A549 (cell line): Measurements from ENCODE around the gene EPS15. TPM values are rescaled to one million over a fixed set of nuclear protein-coding genes. Genes with fewer than 3 reads are reported as not detected.
"Not testable (repeated sequence)": the region's sequence is repeated elsewhere in the genome, so short reads cannot be mapped to it uniquely, and the experiment has no call there.

Source experiments
- ATAC-seq, 2 experiments: fragments of 200-7000 bp in 1 of 2; fragments of >200 bp in 1 of 2; cut with Nextera tagmentation in 1 of 2; cut with Tn5 transposase in 1 of 2; 3 replicates each; pipeline versions ENCODE4 v1.8.0 to v1.9.1; 2018 to 2020; ENCODE audit warnings: mild to moderate bottlenecking in 1 of 2, moderate library complexity in 1 of 2
- CTCF ChIA-PET: fragments of 300-600 bp; sonication (Branson Sonifier 250); formaldehyde crosslinking; extraction: SDS; loops from one replicate; lab custom pipeline; 2021; ENCODE audit warnings: antibody characterized with exemption, inconsistent platforms; lab: Yijun Ruan, JAX
- POLR2A ChIA-PET: fragments of 350-600 bp; formaldehyde crosslinking; extraction: SDS; loops from one replicate; lab custom pipeline; 2021; ENCODE audit warnings: antibody characterized with exemption, inconsistent platforms; lab: Yijun Ruan, JAX
- DNase-seq, 2 experiments: peaks; one replicate each; pipeline versions ENCODE4 v3.0.0 to v3.0.0-alpha.2; 2011 to 2016; ENCODE audit warnings: low read depth in 1 of 2, low spot score in 1 of 2
- FAIRE-seq: peaks from 2 replicates; lab custom pipeline; 2011; peaks lifted over from hg19 to GRCh38; lab: Jason Lieb, UNC
- H3K27ac ChIP-seq, 2 experiments: fragments of >200 bp; sonication (Bioruptor Twin); formaldehyde crosslinking; 3 replicates each; pipeline ENCODE4 v1.5.1; 2016 to 2017
- H3K4me1 ChIP-seq: fragments of >200 bp; sonication (Bioruptor Twin); formaldehyde crosslinking; 3 replicates; pipeline ENCODE4 v1.6.1; 2016
- H3K4me2 ChIP-seq: fragments of >200 bp; sonication (Bioruptor Twin); formaldehyde crosslinking; 3 replicates; pipeline ENCODE4 v1.6.1; 2016
- H3K4me3 ChIP-seq: fragments of >200 bp; sonication (Bioruptor Twin); formaldehyde crosslinking; 3 replicates; pipeline ENCODE4 v1.5.1; 2016
- H3K9me3 ChIP-seq: fragments of >200 bp; sonication (Bioruptor Twin); formaldehyde crosslinking; 3 replicates; pipeline ENCODE4 v1.6.1; 2016
- BHLHE40 ChIP-seq: IDR thresholded peaks from 2 replicates; pipeline ENCODE4 v1.6.1; 2012; ENCODE audit warnings: low read depth, low read length, inconsistent platforms
- CEBPB ChIP-seq, 2 experiments: fragments of >200 bp in 1 of 2; sonication (Bioruptor Twin) in 1 of 2; formaldehyde crosslinking in 1 of 2; IDR thresholded peaks; 2 replicates each; pipeline ENCODE4 v1.6.1; 2012 to 2016
- EHMT2 ChIP-seq: fragments of 200-600 bp; sonication (generic); IDR thresholded peaks from 2 replicates; pipeline ENCODE4 v1.6.1; 2016; ENCODE audit warnings: antibody characterized with exemption, low read depth, mild to moderate bottlenecking, moderate library complexity
- ELK1 ChIP-seq: fragments of 150-350 bp; IDR thresholded peaks from 2 replicates; pipeline ENCODE4 v1.6.1; 2014; ENCODE audit warnings: low read depth, mild to moderate bottlenecking, low read length
- FOSL2 ChIP-seq, 2 experiments: fragments of 450-650 bp in 1 of 2; fragments of >200 bp in 1 of 2; sonication (Bioruptor Twin) in 1 of 2; formaldehyde crosslinking; IDR thresholded peaks; 2 replicates each; pipeline versions ENCODE4 v1.5.0 to v1.6.1; 2016 to 2020; ENCODE audit warnings: mild to moderate bottlenecking in 1 of 2, moderate library complexity in 1 of 2
- FOXS1 ChIP-seq: fragments of 250-450 bp; sonication (Bioruptor Pico); IDR thresholded peaks from 2 replicates; pipeline ENCODE4 v1.5.0; 2020; ENCODE audit warnings: mild to moderate bottlenecking, moderate library complexity
- JUN ChIP-seq, 2 experiments: fragments of >200 bp; sonication (Bioruptor Twin); formaldehyde crosslinking; IDR thresholded peaks; 2 replicates in 1 of 2; 3 replicates in 1 of 2; pipeline ENCODE4 v1.6.1; 2016 to 2017
- MAFK ChIP-seq: fragments of 450-650 bp; IDR thresholded peaks from 2 replicates; pipeline ENCODE4 v1.6.1; 2014; ENCODE audit not compliant: partially characterized antibody
- MYC ChIP-seq: IDR thresholded peaks from 2 replicates; pipeline ENCODE4 v1.6.1; 2012; ENCODE audit warnings: mild to moderate bottlenecking, inconsistent platforms, low read length, improper control_type of control experiment, borderline replicate concordance
- NFE2L2 ChIP-seq: fragments of 150-350 bp; conservative IDR thresholded peaks from 2 replicates; pipeline ENCODE4 v1.6.1; 2014; ENCODE audit warnings: low read length
- NR3C1 ChIP-seq: fragments of >200 bp; sonication (Bioruptor Twin); formaldehyde crosslinking; IDR thresholded peaks from 3 replicates; pipeline ENCODE4 v1.6.1; 2017
- PHF8 ChIP-seq: fragments of 200-600 bp; sonication (generic); IDR thresholded peaks from 2 replicates; pipeline ENCODE4 v1.6.1; 2016; ENCODE audit warnings: low read depth, mild to moderate bottlenecking, antibody characterized with exemption, moderate library complexity, borderline replicate concordance
- RNF2 ChIP-seq: fragments of 200-600 bp; sonication (generic); IDR thresholded peaks from 2 replicates; pipeline ENCODE4 v1.6.1; 2016; ENCODE audit warnings: low read depth, mild to moderate bottlenecking, antibody characterized with exemption, moderate library complexity, borderline replicate concordance
- TP53 ChIP-seq: fragments of 250-450 bp; sonication (Bioruptor Pico); IDR thresholded peaks from 2 replicates; pipeline ENCODE4 v1.5.0; 2021; ENCODE audit warnings: mild to moderate bottlenecking, moderate library complexity
- ZC3H11A ChIP-seq: fragments of 450-650 bp; IDR thresholded peaks from 2 replicates; pipeline ENCODE4 v1.6.1; 2014; ENCODE audit warnings: antibody characterized with exemption, mild to moderate bottlenecking
- ZFP36 ChIP-seq: fragments of 450-650 bp; IDR thresholded peaks from 2 replicates; pipeline ENCODE4 v1.6.1; 2014; ENCODE audit warnings: borderline replicate concordance; ENCODE audit not compliant: partially characterized antibody
- WGBS: methylation state at CpG from one replicate; pipeline ENCODE4 v1.1.6; 2017; ENCODE audit errors: missing lambda C conversion rate; 5-methylcytosine and 5-hydroxymethylcytosine counted together
- polyA plus RNA-seq, 4 experiments: library from polyadenylated mRNA; depleted of rRNA in 3 of 4; stranded (reverse); fragments of >200 nt; fragmentation: RNase III in 1 of 4; extraction: RNeasy Plus Mini Kit Qiagen cat#74134 plus additional on column Dnase treatment in 1 of 4; gene quantifications; 2 replicates in 3 of 4; 3 replicates in 1 of 4; pipeline ENCODE4 v1.2.3, GENCODE V29; 2011 to 2017
- TF ChIP-seq, protein P1 (sequence below): fragments of >200 bp; sonication (Bioruptor Twin); formaldehyde crosslinking; IDR thresholded peaks from 3 replicates; pipeline ENCODE4 v1.5.1; 2016

EPS15 gene
- polyA plus RNA-seq, 2 of the 4 experiments (the other 2 are of a cell fraction), result 10.9 to 35.4 TPM

GRCh38 chr1:51439053-51439452 is 80.0 kb downstream of the EPS15 start (continued):
- TF ChIP-seq RNF2 (no peak), PHF8 (no peak), BHLHE40 (no peak), ZFP36 (no peak), MYC (no peak), FOXS1 (no peak)

DNA sequence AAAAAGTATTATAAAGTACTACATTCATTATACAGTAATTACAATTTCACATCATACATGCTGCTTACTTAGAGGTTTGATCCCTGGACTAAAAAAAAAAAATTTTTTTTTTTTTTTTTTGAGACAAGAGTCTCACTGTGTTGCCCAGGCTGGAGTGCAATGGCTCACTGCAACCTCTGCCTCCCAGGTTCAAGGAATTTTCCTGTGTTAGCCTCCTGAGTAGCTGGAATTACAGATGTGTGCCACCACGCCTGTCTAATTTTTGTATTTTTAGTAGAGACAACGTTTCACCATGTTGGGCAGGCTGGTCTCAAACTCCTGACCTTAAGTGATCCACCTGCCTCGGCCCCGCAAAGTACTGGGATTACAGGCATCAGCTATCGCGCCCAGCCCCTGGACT is 81.7 kb downstream of the EPS15 start:
- H3K4me2 ChIP-seq, FAIRE-seq, H3K27ac ChIP-seq, ATAC-seq, H3K4me3 ChIP-seq, DNase-seq, H3K4me1 ChIP-seq, POLR2A ChIA-PET, H3K9me3 ChIP-seq, CTCF ChIA-PET: not testable (repeated sequence)
- WGBS, result 96% methylated on average over 6 of the region's 6 CpGs

DNA sequence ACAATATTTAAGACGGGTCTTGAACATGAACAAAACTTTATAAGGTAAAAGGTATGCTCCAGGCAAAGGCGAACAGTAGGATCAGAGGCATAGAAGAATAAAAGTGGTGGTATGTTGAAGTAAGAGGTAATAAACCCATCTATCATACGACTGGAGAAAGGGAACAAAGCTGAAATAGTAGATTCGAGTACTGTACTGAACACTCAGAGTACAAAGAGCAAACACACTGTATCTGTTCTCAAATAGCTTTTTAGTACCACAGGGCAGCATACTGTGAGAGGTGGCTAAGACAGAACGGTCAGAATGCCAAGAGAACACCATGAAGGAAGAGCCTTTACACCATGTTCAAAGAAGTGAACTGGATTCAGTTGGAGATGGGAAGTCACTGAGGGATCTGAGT is 83.2 kb downstream of the EPS15 start:
- ChIA-PET POLR2A (no interaction called here), CTCF (no interaction called here)
- TF ChIP-seq JUN (IDR thresholded peaks at IDR 0.05), result no peak
- TF ChIP-seq CEBPB (IDR thresholded peaks at IDR 0.05), result no peak
- TF ChIP-seq FOXS1, result no peak
- TF ChIP-seq, protein P1, sequence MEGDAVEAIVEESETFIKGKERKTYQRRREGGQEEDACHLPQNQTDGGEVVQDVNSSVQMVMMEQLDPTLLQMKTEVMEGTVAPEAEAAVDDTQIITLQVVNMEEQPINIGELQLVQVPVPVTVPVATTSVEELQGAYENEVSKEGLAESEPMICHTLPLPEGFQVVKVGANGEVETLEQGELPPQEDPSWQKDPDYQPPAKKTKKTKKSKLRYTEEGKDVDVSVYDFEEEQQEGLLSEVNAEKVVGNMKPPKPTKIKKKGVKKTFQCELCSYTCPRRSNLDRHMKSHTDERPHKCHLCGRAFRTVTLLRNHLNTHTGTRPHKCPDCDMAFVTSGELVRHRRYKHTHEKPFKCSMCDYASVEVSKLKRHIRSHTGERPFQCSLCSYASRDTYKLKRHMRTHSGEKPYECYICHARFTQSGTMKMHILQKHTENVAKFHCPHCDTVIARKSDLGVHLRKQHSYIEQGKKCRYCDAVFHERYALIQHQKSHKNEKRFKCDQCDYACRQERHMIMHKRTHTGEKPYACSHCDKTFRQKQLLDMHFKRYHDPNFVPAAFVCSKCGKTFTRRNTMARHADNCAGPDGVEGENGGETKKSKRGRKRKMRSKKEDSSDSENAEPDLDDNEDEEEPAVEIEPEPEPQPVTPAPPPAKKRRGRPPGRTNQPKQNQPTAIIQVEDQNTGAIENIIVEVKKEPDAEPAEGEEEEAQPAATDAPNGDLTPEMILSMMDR, result no peak
- TF ChIP-seq FOSL2 (IDR thresholded peaks at IDR 0.05), result no peak
- TF ChIP-seq FOSL2 (CRISPR knock-in tag; IDR thresholded peaks at IDR 0.05), result no peak
- TF ChIP-seq NFE2L2, result no peak
- no peak for TF ChIP-seq MYC
- TF ChIP-seq ZFP36, result no peak
- no peak for TF ChIP-seq ZC3H11A
- no peak for TF ChIP-seq TP53 (CRISPR knock-in tag)
- no peak for TF ChIP-seq EHMT2
- TF ChIP-seq MAFK, result no peak
- TF ChIP-seq NR3C1, result no peak
- Histone ChIP-seq H3K27ac (no peak overlapping the region), H3K4me3 (no peak overlapping the region), H3K4me2 (no peak overlapping the region), H3K9me3 (no peaks in the 10 kb centered on the region), H3K4me1 (no peaks in the 10 kb centered on the region)
- WGBS, result 86% methylated on average over 5 of the region's 5 CpGs
- FAIRE-seq (no peak), ATAC-seq (no peak), DNase-seq (no peak)

DNA sequence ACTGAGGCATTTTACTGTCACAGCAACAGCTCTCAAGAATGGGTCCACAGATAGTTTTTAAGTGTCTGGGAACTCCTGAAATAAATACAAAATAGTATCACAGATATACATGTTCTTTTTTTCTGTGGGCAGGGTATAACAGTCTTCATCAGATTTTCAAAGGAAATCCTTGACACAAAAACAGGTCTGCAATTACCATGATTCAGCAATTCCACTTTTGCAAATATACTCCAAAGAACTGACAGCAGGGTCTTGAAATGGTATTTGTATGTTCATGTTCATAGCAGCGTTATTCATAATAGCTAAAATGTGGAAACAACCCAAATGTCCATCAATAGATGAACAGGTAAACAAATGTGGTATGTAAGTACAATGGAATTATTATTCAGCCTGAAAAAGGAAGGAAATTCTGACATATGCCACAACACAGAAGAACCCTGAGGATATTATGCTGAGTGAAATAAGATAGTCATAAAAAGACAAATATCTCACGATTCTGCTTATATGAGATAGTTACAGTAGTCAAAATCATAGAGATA is 85.0 kb downstream of the EPS15 start:
- H3K9me3 ChIP-seq, result no peaks in the 10 kb centered on the region
- CTCF ChIA-PET, result no interaction called here
- ATAC-seq (no peak), DNase-seq (no peak), FAIRE-seq (no peak)
- H3K4me1 ChIP-seq, result no peaks in the 10 kb centered on the region
- POLR2A ChIA-PET, result no interaction called here
- TF ChIP-seq MAFK (peak; percentile 54), ELK1 (no peak), BHLHE40 (no peak)
- H3K4me3 ChIP-seq, result no peak overlapping the region
- no peak overlapping the region for H3K27ac ChIP-seq
- no peak overlapping the region for H3K4me2 ChIP-seq
- WGBS, result 92% methylated on average over 2 of the region's 2 CpGs
